GDM1 (cell line): ENCODE results near the gene ASGR1.

ENCODE experiments used
- DNase-seq: peaks from one replicate; lab custom pipeline; 2025; lab: John Stamatoyannopoulos, UW

ASGR1 gene

GRCh38 chr17:7216242-7217112 lies 37.3 kb upstream of the ASGR1 start:
- no peak for DNase-seq

DNA sequence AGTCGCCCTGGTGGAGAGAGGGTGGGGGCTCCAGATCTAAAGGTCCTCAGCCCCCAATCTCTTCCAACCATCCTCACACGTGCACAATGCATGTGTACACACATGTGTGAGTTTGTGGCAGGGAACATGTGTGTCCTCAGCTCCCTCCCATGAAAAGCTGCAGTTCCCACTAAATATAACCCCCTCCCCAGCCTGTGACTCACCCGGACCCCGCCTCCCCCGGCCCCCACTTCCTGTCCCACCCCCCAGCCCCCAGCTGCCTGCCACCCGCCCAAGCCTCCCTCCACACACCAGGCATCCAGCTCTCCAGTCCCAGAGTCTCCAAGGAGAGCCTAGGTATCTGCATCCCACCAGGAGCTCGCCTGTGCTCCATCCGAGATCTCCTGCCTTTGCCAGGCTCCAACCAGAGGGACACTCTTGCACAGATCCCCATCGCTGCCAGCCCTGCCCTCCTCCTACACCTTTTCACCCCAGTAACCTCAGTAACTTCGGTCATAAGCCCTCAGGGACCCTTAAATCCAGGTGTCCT lies 36.5 kb upstream of the ASGR1 start:
- DNase-seq: no peak

- no peak for DNase-seq
Measured at GRCh38 chr17:7215136-7215638, 36.0 kb upstream of the ASGR1 start.

GRCh38 chr17:7214300-7215135 lies 35.3 kb upstream of the ASGR1 start:
- peak; percentile 97 for DNase-seq

- DNase-seq: peak; percentile 68
Measured at GRCh38 chr17:7213895-7214299, 34.7 kb upstream of the ASGR1 start.

DNA sequence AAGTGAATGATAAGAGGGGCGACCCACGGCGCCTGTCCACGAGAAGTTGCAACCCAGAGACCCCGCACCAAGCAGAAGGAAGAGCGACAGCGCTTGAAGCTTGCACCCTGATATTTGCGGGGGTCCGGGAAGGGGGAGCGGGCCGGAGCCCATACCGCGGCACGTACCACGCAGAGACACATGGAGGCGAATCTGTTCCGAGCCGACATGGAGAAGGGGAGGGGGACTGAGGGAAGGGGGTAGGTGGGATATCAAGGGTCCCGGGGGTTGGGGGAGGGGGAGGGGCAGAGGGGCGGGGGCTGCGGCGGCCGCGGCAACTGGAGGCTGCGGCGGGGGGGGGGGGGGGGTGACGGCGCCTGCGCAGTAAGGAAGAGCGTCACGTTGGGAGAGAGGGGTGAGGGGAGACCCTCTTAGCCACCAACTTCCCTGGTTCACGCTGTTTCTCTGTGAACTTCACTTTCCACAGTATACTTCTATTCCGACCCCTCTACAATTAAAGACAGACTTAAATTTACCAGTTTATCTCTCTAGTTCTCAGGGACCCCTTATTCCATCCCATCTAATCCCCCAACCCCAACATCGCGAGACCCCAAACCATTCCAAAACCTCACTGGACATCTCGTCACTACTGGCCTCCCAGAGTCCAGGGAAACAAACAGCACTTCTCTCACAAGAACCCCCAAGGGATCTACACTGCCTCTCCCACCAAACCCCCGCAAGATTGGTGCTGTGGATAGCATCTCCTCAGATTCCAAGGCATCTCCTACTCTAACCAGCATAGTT lies 32.5 kb upstream of the ASGR1 start:
- no peak for DNase-seq

GRCh38 chr17:7208754-7209460 lies 29.7 kb upstream of the ASGR1 start:
- DNase-seq: no peak

DNA sequence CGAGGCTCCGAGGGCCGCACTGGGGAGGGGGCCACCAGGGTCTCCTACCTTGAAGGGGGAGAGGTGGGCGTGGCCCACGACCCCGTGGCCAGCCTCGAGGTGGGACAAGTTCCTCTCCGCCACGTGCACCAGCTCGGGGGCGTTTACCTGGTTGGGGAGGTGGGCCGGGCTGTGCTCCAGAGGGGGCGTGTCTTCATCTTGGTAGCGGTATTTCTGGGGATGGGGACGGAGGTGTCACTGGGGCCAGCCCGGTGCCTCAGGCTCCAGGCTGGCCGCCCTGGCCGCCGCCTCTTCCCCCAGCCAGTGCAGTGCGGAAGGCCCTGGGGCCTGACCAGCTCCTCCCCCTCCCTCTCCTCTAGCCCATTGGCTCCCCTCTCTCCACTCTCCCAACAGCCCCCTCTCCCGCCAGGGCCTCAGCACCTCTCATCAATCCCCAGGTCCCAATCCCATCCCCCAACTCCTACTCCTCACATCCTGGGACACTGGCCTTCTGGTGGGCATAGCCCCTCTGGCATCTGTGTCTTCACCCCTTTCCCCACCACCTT lies 28.9 kb upstream of the ASGR1 start:
- DNase-seq: no peak

DNA sequence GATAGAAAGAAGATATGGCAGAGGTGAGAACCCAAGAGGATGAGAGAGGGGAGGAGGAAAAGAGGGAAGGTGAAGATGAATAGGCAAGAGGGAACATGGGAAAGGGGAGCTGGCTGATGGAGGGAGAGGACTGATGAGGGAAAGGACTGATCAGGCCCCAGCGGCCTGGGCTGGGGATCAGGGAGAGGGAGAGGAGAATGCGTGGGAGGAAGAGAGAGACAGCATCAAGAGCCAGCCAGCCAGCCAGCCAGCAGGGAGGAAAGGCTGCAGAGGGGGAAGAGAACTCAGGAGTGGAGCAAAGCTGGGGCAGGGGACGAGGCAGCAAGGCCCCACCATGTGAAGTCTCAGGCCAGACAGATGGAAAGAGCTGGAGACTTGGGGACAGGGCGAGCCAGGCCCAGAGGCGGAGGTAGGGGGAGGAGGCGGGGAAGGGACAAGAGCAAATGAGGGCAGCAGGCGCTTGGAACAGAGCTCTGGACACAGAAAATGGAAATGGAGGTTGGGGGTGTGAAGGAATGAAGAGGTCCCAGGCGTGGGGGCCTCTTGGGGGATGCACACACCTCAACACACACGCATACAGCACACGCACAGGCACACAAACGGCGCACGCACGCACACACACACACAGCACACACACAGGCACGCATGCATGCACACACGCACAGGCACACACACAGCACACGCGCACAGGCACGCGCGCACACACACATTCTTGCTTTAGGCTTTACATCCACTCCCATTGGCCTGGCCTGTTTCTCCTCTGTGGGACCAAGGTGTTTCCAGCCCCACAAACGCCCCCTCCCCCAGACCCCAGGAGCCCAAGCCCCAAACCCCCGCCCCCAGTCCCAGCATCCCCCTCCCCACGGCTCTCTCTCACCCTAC lies 28.2 kb upstream of the ASGR1 start:
- no peak for DNase-seq

DNA sequence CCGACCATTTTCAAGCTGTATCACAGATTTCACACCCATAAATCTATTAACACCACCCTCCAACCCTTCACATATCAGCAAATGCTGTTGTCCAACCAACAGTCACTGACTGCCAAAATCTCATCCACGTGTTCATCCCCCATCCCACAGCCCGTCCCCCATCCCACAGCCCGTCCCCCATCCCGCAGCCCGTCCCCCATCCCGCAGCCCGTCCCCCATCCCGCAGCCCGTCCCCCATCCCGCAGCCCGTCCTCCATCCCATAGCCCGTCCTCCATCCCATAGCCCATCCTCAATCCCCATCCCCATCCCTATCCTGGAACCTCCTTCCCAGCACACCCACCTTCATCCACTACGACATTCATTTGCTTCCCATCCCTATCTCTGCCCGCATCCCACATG lies 26.4 kb upstream of the ASGR1 start:
- DNase-seq: no peak

- no peak for DNase-seq
Measured at GRCh38 chr17:7204828-7205461, 25.8 kb upstream of the ASGR1 start.

DNA sequence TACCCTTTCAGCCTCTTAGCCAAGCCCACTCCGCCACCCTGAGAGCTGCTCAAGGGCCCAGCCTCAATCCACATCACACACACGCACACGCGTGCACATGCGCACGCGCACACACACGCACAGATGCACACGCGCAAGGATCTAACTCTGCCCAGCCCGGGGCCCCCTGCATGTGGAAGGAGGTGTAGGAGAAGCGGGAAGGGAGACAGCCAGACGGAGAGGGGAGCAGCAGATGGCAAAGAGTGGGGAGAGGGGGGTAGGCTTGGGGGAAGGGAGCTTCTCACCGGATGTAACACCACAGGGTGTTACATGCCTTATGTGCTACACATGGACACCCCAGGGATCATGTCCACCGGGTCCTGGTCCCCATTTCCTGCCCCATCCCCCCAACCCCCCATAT lies 25.2 kb upstream of the ASGR1 start:
- no peak for DNase-seq

DNA sequence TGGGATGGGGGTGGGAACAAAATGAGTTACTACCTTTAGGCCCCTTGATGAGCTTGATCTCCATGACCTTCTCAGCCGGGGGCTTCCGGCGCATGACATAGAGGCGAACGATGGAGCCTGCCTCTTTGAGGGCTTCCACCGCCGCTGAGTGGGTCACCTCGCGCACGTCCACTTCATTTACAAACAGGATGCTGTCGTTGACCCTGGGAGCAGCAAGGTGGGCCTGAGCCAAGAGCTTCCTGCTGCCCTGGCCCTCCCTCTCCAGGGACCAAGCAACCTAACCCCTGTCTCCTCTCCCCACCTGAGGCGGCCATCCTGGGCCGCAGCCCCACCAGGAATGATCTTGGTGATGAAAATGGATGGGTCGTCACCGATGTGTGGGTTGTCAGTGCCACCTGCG lies 24.2 kb upstream of the ASGR1 start:
- DNase-seq: no peak

DNA sequence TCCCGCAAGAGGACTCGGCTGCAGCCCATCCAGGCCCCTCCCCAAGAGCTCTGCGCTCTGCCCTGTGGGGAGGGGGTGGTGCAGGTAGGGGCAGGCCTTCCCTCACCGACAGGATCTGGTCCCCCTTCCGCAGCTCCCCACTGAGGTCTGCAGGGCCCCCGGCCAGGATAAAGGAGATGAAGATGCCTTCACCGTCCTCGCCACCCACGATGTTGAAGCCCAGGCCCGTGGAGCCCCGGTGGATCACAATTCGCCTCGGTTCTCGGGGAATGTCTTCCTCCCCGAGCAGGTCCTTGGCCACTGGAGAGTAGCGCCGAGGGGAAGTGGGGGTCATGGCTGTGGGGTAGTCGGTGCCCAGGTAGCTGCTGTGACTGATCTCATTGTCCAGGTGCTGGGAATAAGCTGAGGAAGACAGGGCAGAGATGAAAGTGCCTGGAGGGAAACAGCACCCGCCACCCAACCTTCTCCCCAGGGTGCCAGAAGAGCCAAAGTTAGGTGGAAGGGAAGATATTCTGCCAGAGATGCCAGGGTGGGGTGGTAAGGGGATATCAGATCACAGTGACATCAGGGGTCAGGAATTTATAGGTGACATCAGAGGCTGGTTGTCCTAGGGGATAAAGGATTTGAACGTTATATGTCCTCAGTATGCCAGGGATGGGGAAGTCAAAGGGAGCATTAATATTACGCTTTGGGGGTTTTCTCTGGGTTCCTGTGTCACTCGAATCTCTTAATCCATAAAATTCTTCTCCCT lies 17.7 kb upstream of the ASGR1 start:
- DNase-seq: no peak

DNA sequence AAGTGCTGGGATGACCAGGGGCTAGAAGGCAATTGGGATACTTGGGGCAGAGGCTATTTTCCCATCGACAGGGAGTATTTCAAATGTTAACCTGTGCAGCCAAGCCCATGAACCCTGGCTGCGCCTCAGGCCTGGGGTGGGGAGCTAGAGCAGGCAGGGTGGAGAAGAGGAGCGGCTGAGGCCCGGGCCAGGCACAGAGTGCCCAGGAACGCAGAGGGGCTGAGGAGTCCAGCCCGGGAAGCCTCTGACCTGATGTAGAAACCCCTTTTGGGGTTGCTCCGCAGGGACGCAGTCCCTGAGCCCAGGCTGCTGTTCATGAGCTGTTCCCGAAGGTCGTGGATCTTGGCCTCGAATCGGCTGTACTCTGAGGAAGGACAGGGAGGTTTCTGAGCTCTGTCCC lies 16.8 kb upstream of the ASGR1 start:
- no peak for DNase-seq

DNA sequence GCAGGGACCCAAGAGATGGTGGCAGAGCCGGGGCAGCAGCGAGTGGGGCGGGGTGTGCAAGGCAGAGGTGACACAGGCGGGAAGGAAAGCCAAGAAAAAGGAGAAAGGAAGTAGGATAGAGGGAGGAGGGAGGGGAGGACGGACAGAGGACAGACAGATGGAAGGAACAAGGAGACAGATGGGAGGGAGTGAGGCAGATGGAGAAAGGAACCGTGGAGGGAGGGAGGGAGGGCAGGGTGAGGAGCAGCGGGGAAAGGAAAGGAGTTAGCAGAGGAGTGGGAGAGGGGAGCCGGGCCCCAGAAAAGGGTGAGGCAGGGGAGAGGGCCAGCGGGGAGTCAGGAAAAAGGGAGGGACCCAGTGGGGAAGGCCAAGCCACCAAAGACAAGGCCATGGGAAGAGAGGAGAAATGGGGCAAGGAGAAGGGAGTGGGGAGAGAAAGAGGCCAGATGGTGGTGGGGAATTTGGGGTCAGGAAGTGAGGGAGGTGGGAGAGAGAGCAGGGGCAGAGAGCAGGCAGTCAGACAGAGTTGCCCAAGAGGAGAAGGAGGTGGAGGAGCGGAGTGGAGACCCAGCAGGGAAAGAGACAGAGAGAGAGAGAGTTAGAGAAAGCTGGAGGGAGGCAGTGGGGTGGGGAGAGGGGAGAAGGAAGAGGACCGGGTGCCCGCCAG lies 13.2 kb upstream of the ASGR1 start:
- DNase-seq: no peak

DNA sequence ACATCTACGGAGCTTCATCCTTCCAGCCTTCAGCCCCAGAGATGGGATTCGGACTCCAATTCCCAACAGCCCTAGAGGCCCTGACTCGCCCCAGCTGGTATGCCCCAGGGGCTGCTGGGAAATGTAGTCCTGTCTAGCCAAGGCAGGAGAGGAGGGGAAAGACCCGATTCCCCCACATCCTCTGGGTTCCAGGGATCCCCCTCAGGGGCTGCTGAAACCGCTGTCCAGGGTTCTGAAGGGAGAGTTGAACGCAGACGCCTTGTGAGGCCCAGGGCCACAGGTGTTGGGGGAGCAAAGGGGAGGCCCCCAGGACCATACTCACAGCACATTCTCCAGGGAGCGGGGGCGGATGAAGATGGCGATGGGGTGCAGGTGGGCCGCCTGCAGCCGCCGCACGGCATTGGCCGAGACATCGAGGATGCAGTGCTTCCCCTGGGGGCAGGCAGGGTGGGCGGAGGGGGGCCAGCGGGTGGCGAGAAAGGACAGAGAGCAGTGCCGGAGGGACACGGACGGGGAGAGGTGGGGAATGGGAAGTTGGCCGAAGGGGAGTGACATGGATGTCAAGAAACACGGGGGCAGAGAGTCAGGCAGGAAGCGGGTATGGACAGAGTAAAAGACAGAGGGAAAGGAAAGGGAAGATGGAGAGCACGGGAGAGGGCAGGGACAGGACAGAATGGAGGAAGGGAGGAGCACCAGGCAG lies 12.6 kb upstream of the ASGR1 start:
- no peak for DNase-seq

GRCh38 chr17:7191069-7191468 lies 11.9 kb upstream of the ASGR1 start:
- no peak for DNase-seq
